HCT116 (cell line): ENCODE measurements around the gene ZNF423. TPM values are rescaled to one million over a fixed set of nuclear protein-coding genes. Genes with fewer than 3 reads are reported as not detected.
A peak's percentile ranks its signal among the peaks of the same experiment; 100 is the strongest.

Experiments used
- ATAC-seq: fragments of 200-7000 bp; cut with Tn5 transposase; 2 replicates; pipeline ENCODE4 v1.9.1; 2020; ENCODE audit warnings: mild to moderate bottlenecking, moderate library complexity
- BruUV-seq: library from RNA; stranded (reverse); fragments of 400-500 nt; replicated peaks from 2 replicates; lab custom pipeline; 2021; lab: Mats Ljungman, UMichigan
- CTCF ChIA-PET: fragments of 300-600 bp; sonication (Branson Sonifier 250); formaldehyde crosslinking; loops from one replicate; lab custom pipeline; 2021; ENCODE audit warnings: antibody characterized with exemption; lab: Charles Lee
- POLR2A ChIA-PET: fragments of 300-600, 350-600 bp; sonication (Branson Sonifier 250); formaldehyde crosslinking; loops from one replicate; lab custom pipeline; 2021; ENCODE audit warnings: antibody characterized with exemption; lab: Charles Lee
- RAD21 ChIA-PET, 2 experiments: fragments of 300-600 bp; sonication (Branson Sonifier 250); formaldehyde crosslinking; loops; one replicate each; lab custom pipeline; 2023; ENCODE audit warnings: low total read pairs in 2 of 2; ENCODE audit not compliant: uncharacterized antibody in 2 of 2, unreplicated experiment in 2 of 2, low non-redundant PET in 1 of 2; lab: Charles Lee
- DNase-seq: peaks from one replicate; pipeline ENCODE4 v3.0.0-alpha.2; 2010; ENCODE audit warnings: low read depth, low spot score
- H2AFZ ChIP-seq: fragments of 200-600 bp; shearing (Covaris generic), sonication (generic); 2 replicates; pipeline ENCODE4 v1.6.1; 2017; ENCODE audit warnings: low read depth, mixed run types, mixed read lengths, antibody characterized with exemption, low read length; ENCODE audit not compliant: poor library complexity, severe bottlenecking
- H3K27ac ChIP-seq: 2 replicates; pipeline ENCODE4 v1.5.1; 2012; ENCODE audit warnings: low read depth, low read length
- H3K27me3 ChIP-seq: fragments of 200-600 bp; sonication (generic); 2 replicates; pipeline ENCODE4 v1.6.1; 2016; ENCODE audit warnings: mixed run types, low read length, mixed read lengths; ENCODE audit not compliant: insufficient read depth
- H3K36me3 ChIP-seq, 2 experiments: fragments of 200-500 bp in 1 of 2; fragments of 200-600 bp in 1 of 2; sonication (Bioruptor generic) in 1 of 2; sonication (generic) in 1 of 2; 2 replicates each; pipeline versions ENCODE4 v1.5.1 to v1.6.1; 2014 to 2016; ENCODE audit warnings: low read length in 2 of 2, inconsistent platforms in 1 of 2, mixed read lengths in 1 of 2, mixed run types in 1 of 2; ENCODE audit not compliant: insufficient read depth in 2 of 2, control insufficient read depth in 1 of 2
- H3K4me1 ChIP-seq, 2 experiments: fragments of 200-600 bp in 1 of 2; sonication (generic) in 1 of 2; 2 replicates each; pipeline versions ENCODE4 v1.5.1 to v1.6.1; 2012 to 2017; ENCODE audit warnings: low read length in 2 of 2, inconsistent platforms in 1 of 2, mild to moderate bottlenecking in 1 of 2, mixed read lengths in 1 of 2, mixed run types in 1 of 2, moderate library complexity in 1 of 2; ENCODE audit not compliant: insufficient read depth in 2 of 2, control insufficient read depth in 1 of 2
- H3K4me2 ChIP-seq: fragments of 200-600 bp; sonication (generic); 2 replicates; pipeline ENCODE4 v1.6.1; 2017; ENCODE audit warnings: mixed run types, low read length, mixed read lengths
- H3K4me3 ChIP-seq, 2 experiments: fragments of 200-600 bp in 1 of 2; sonication (generic) in 1 of 2; replicated peaks in 1 of 2; 2 replicates each; pipeline ENCODE4 v1.5.1; 2011 to 2016; ENCODE audit warnings: low read length in 2 of 2, control low read depth in 1 of 2, low read depth in 1 of 2, mild to moderate bottlenecking in 1 of 2, mixed read lengths in 1 of 2, mixed run types in 1 of 2
- H3K79me2 ChIP-seq: fragments of 200-600 bp; sonication (generic); 2 replicates; pipeline ENCODE4 v1.6.1; 2017; ENCODE audit warnings: mild to moderate bottlenecking, mixed run types, low read length, moderate library complexity, mixed read lengths; ENCODE audit not compliant: insufficient read depth
- H3K9ac ChIP-seq: fragments of 200-600 bp; sonication (generic); 2 replicates; pipeline ENCODE4 v1.6.1; 2016; ENCODE audit warnings: low read length, mixed read lengths
- H3K9me2 ChIP-seq: fragments of 200-600 bp; sonication (generic), shearing (Covaris generic); 2 replicates; pipeline ENCODE4 v1.6.1; 2017; ENCODE audit warnings: mixed run types, mild to moderate bottlenecking, moderate library complexity; ENCODE audit not compliant: insufficient read depth
- H3K9me3 ChIP-seq, 2 experiments: fragments of 200-500 bp in 1 of 2; fragments of 200-600 bp in 1 of 2; sonication (Bioruptor generic) in 1 of 2; sonication (generic) in 1 of 2; 2 replicates each; pipeline ENCODE4 v1.6.1; 2014 to 2017; ENCODE audit warnings: low read length in 2 of 2, mixed read lengths in 2 of 2, inconsistent platforms in 1 of 2, low read depth in 1 of 2, mild to moderate bottlenecking in 1 of 2, mixed run types in 1 of 2, moderate library complexity in 1 of 2; ENCODE audit not compliant: control insufficient read depth in 1 of 2, insufficient read depth in 1 of 2
- H4K20me1 ChIP-seq: fragments of 200-600 bp; sonication (generic), shearing (Covaris generic); 2 replicates; pipeline ENCODE4 v1.6.1; 2017; ENCODE audit warnings: mixed run types, mild to moderate bottlenecking, moderate library complexity; ENCODE audit not compliant: insufficient read depth
- CBX3 ChIP-seq: IDR thresholded peaks from 2 replicates; pipeline ENCODE4 v1.6.1; 2012; ENCODE audit warnings: low read depth
- CTCF ChIP-seq, 3 experiments: fragments of 200-600 bp in 1 of 3; sonication (generic) in 1 of 3; IDR thresholded peaks in 2 of 3; conservative IDR thresholded peaks in 1 of 3; 2 replicates each; pipeline ENCODE4 v1.5.1; 2012 to 2017; ENCODE audit warnings: low read depth in 2 of 3, low read length in 2 of 3, antibody characterized with exemption in 1 of 3, borderline replicate concordance in 1 of 3, control low read depth in 1 of 3, mild to moderate bottlenecking in 1 of 3, mixed read lengths in 1 of 3, mixed run types in 1 of 3, moderate library complexity in 1 of 3; ENCODE audit not compliant: insufficient read depth in 1 of 3
- EGR1 ChIP-seq: IDR thresholded peaks from 2 replicates; pipeline ENCODE4 v1.6.1; 2012; ENCODE audit warnings: low read depth
- FOSL1 ChIP-seq: IDR thresholded peaks from 2 replicates; pipeline ENCODE4 v1.6.1; 2012; ENCODE audit warnings: low read depth
- JUND ChIP-seq: IDR thresholded peaks from 2 replicates; pipeline ENCODE4 v1.6.1; 2012
- MAX ChIP-seq: IDR thresholded peaks from 2 replicates; pipeline ENCODE4 v1.6.1; 2012
- ZBTB33 ChIP-seq: IDR thresholded peaks from 2 replicates; pipeline ENCODE4 v1.6.1; 2011; ENCODE audit warnings: mild to moderate bottlenecking, low read length, moderate library complexity; ENCODE audit not compliant: insufficient replicate concordance; ENCODE audit errors: extremely low read depth
- ZFX ChIP-seq: fragments of 450-650 bp; IDR thresholded peaks from 2 replicates; pipeline ENCODE4 v1.6.1; 2017
- intact Hi-C: fragments of 100-400 bp; cut with micrococcal nuclease; formaldehyde crosslinking; loops from 2 replicates; pipeline ENCODE4 v1.10.0; 2022
- total RNA-seq: library from RNA; stranded (reverse); gene quantifications from one replicate; pipeline ENCODE4 v1.2.1, GENCODE V29; 2021; ENCODE audit not compliant: unreplicated experiment

Gene ZNF423
- total RNA-seq, 1 experiment from 2014 or later: 0.22 TPM

- no peak for TF ChIP-seq CTCF (IDR thresholded peaks at IDR 0.05 in 2 of 3, conservative IDR thresholded peaks at IDR 0.05 in 1 of 3; ENCODE audit: borderline replicate concordance in 1 of 3, insufficient read depth in 1 of 3, low read depth in 2 of 3, low read length in 2 of 3)
- TF ChIP-seq ZBTB33: no peak
These were observed 371.0 kb downstream of the ZNF423 start (continued) for GRCh38 chr16:49484936-49485335.

- peak; percentile 99 for ATAC-seq
- no peak overlapping the region for H2AFZ ChIP-seq
- 0 out of 2 replicates have a peak, but pooled peaks cover 6% of the 10 kb centered on the region for H3K27me3 ChIP-seq
- peaks cover 0 to 6% of the 10 kb centered on the region in 2 experiments; a peak in 1 of 4 replicates for H3K4me1 ChIP-seq
- H3K27ac ChIP-seq: no peak overlapping the region
- POLR2A ChIA-PET: no interaction called here
- intact Hi-C loops: no loop called here
- CTCF ChIA-PET: no interaction called here
- H3K4me2 ChIP-seq: peak overlapping the region; percentile 42
- no TSS peak for BruUV-seq
- TF ChIP-seq MAX (no peak), EGR1 (no peak), CTCF (IDR thresholded peaks at IDR 0.05 in 2 of 3, conservative IDR thresholded peaks at IDR 0.05 in 1 of 3; ENCODE audit: borderline replicate concordance in 1 of 3, insufficient read depth in 1 of 3, low read depth in 2 of 3, low read length in 2 of 3) (no peak), FOSL1 (no peak), JUND (no peak), ZBTB33 (no peak), ZFX (no peak), CBX3 (no peak)
- H3K36me3 ChIP-seq: no peaks in the 10 kb centered on the region
- no peak for DNase-seq
- no peaks in the 10 kb centered on the region for H3K79me2 ChIP-seq
- RAD21 ChIA-PET: no interaction called here
- no peaks in the 10 kb centered on the region for H3K9me3 ChIP-seq
- no peaks in the 10 kb centered on the region for H4K20me1 ChIP-seq
- H3K9ac ChIP-seq: no peak overlapping the region
- H3K4me3 ChIP-seq: no peak overlapping the region
- H3K9me2 ChIP-seq: no peaks in the 10 kb centered on the region
These were observed 371.5 kb downstream of the ZNF423 start for GRCh38 chr16:49484451-49484849.
